ENCODE measurements around the gene GTF3C2. TPM values are rescaled to one million over a fixed set of nuclear protein-coding genes. Genes with fewer than 3 reads are reported as not detected.

Gene GTF3C2
- total RNA-seq, 1 experiment from 2014 or later: 109 TPM

DNA sequence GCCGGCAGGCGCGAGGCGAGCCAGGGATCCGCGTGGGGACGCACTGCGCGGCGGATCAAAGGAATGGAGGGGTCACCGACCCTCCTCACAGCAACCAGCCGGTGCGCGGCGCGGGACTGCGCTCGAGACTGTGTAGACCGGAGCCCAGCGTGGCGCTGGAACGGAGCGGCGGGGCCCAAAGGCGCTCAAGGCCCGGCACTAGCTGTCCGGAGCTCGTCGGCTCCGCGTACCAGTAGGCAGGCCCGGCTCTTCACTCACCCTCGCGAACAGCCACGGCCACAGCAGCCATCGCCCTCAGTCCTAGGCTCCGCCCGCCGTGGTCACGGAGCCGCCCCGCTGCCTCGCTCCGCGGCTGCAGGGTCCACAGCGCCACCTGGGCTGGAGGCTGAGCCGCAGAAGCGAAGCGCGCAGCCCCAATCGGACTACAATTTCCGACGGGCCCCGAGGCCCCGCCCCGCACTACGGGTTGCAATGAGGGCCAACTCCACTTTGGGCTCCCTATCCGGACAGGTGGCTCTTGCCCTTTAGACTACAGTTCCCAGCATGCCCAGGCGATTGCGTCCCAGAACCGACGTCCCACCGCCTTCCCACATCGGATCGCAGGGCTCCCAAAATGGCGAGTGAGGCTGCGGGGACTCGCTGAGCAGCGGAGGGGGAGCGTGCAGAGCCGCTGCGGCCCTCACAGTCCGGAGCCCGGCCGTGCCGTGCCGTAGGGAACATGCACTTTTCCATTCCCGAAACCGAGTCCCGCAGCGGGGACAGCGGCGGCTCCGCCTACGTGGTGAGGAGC lies 13.7 kb upstream of the GTF3C2 start, which contains the start of the genes EIF2B4 and SNX17:
Gene EIF2B4, minus strand, starts transcription at position 313 of the 790 bp plus-strand sequence. Its CDS starts 24 bp downstream, at position 289.
Gene SNX17, plus strand, starts transcription at position 591 of the 790 bp plus-strand sequence. Its CDS starts 128 bp downstream, at position 719.
- peak; percentile 99 for DNase-seq
- peaks cover 13 to 22% of the 10 kb centered on the region in 2 experiments for H3K4me1 Mint-ChIP-seq
- peaks cover 3% of the 10 kb centered on the region for H3K79me1 ChIP-seq (ENCODE audit: insufficient read depth, low read depth, low read length, poor library complexity, severe bottlenecking)
- no peak within 1 kb of the TSS for H4K8ac ChIP-seq (replicated peaks; ENCODE audit: insufficient read length, low read depth, low read length)
- no peak within 1 kb of the TSS for H2BK15ac ChIP-seq (ENCODE audit: low read depth, low read length)
- H2AFZ ChIP-seq (ENCODE audit: low read length): no peak within 1 kb of the TSS
- H3K4ac ChIP-seq (ENCODE audit: low read depth, low read length): no peak within 1 kb of the TSS
- H3K23me2 ChIP-seq (ENCODE audit: insufficient read length, low read depth, low read length, poor library complexity, severe bottlenecking): peaks cover 12% of the 10 kb centered on the region
- H3K4me2 ChIP-seq (ENCODE audit: insufficient read depth, insufficient read length, low read length): peak within 1 kb of the TSS; percentile 98
- no peak within 1 kb of the TSS for H3K23ac ChIP-seq (ENCODE audit: insufficient read length, low read depth, low read length)
- no peak within 1 kb of the TSS for H4K91ac ChIP-seq (ENCODE audit: insufficient read length, low read depth, low read length)
- peak within 1 kb of the TSS; percentile 96 to 99 (median 99) for H3K27ac Mint-ChIP-seq
- peaks cover 0 to 3% of the 10 kb centered on the region in 2 experiments; a peak in 1 of 5 replicates for H3K9me3 Mint-ChIP-seq
- WGBS (ENCODE audit: extremely low coverage, insufficient read length, low lambda C conversion rate): no CpG with 5 or more reads among the region's 85 CpGs
- H3K14ac ChIP-seq (ENCODE audit: insufficient read depth, low read length): peak within 1 kb of the TSS; percentile 76
- TF ChIP-seq, protein P1, sequence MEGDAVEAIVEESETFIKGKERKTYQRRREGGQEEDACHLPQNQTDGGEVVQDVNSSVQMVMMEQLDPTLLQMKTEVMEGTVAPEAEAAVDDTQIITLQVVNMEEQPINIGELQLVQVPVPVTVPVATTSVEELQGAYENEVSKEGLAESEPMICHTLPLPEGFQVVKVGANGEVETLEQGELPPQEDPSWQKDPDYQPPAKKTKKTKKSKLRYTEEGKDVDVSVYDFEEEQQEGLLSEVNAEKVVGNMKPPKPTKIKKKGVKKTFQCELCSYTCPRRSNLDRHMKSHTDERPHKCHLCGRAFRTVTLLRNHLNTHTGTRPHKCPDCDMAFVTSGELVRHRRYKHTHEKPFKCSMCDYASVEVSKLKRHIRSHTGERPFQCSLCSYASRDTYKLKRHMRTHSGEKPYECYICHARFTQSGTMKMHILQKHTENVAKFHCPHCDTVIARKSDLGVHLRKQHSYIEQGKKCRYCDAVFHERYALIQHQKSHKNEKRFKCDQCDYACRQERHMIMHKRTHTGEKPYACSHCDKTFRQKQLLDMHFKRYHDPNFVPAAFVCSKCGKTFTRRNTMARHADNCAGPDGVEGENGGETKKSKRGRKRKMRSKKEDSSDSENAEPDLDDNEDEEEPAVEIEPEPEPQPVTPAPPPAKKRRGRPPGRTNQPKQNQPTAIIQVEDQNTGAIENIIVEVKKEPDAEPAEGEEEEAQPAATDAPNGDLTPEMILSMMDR (conservative IDR thresholded peaks at IDR 0.05): peak; percentile 78
- H3K4me1 ChIP-seq (ENCODE audit: insufficient read depth, low read length): peaks cover 3% of the 10 kb centered on the region; the same call in 1 of the 2 replicates
- no peak within 1 kb of the TSS for H3T11ph ChIP-seq (ENCODE audit: low read length)
- no peak within 1 kb of the TSS for H2BK20ac ChIP-seq (ENCODE audit: low read depth, low read length, poor library complexity, severe bottlenecking)
- no peak within 1 kb of the TSS for H2BK5ac ChIP-seq (ENCODE audit: insufficient read length, low read length)
- no peak within 1 kb of the TSS for H3K56ac ChIP-seq (ENCODE audit: insufficient read length, low read depth, low read length)
- H4K20me1 ChIP-seq (ENCODE audit: control insufficient read depth, insufficient read depth, insufficient read length): no peaks in the 10 kb centered on the region
- H3K79me2 ChIP-seq (ENCODE audit: insufficient read depth, low read length): peaks cover 5% of the 10 kb centered on the region; the same call in 1 of the 2 replicates
- no peak within 1 kb of the TSS for H2AK5ac ChIP-seq (ENCODE audit: insufficient read length, low read length)
- H2BK12ac ChIP-seq (ENCODE audit: insufficient read length, low read depth, low read length): no peak within 1 kb of the TSS
- peak within 1 kb of the TSS; percentile 98 to 99 for H3K4me3 Mint-ChIP-seq
- H3K27me3 ChIP-seq (ENCODE audit: insufficient read depth, low read length): no peaks in the 10 kb centered on the region
- H3K18ac ChIP-seq (ENCODE audit: insufficient read length, low read depth, low read length): peak within 1 kb of the TSS; percentile 53
- peaks cover 45 to 67% (median 67%) of the 10 kb centered on the region in 3 experiments; a peak in 6 of 7 replicates for H3K36me3 Mint-ChIP-seq (ENCODE audit: insufficient read depth in 1 of 3, low read depth in 3 of 3)
- no peak within 1 kb of the TSS for H3K27ac ChIP-seq (ENCODE audit: insufficient read length, low read depth, low read length)
- no peaks in the 10 kb centered on the region for H3K9me3 ChIP-seq (ENCODE audit: control insufficient read depth, low read depth, low read length)
- H3K27me3 Mint-ChIP-seq (ENCODE audit: low read depth): no peaks in the 10 kb centered on the region
- H4K5ac ChIP-seq (ENCODE audit: insufficient read length, low read depth, low read length): no peak within 1 kb of the TSS
- no peak within 1 kb of the TSS for H2BK120ac ChIP-seq (ENCODE audit: low read depth, low read length, poor library complexity, severe bottlenecking)
- H3K9ac ChIP-seq (ENCODE audit: extremely low read depth, insufficient read length, low read length): peak within 1 kb of the TSS; percentile 79
